ENCODE measurements around the gene TET1.
"Not testable (repeated sequence)": the region's sequence is repeated elsewhere in the genome, so short reads cannot be mapped to it uniquely, and the experiment has no call there.

Gene TET1
- total RNA-seq: 0.91 to 21.3 (median 8.6) reads per million in 9 experiments

- Mint-ChIP-seq H3K4me3 (peak within 1 kb of the TSS; percentile 78 to 80), H3K4me1 (ENCODE audit: low read depth in 2 of 2) (peaks cover 11 to 12% of the 10 kb centered on the region in 2 donors), H3K36me3 (ENCODE audit: insufficient read depth) (no peaks in the 10 kb centered on the region), H3K9me3 (no peaks in the 10 kb centered on the region), H3K27me3 (peaks cover 65 to 81% of the 10 kb centered on the region in 2 donors), H3K27ac (no peak within 1 kb of the TSS)
- peak; percentile 2 to 13 (median 5) for DNase-seq
- peak; percentile 40 for ATAC-seq (replicated peaks)
Measured at GRCh38 chr10:68560186-68560942, at the start of gene TET1. TET1 (plus strand) TSS chr10:68560337; CDS start chr10:68572339, 12,002 bp downstream.

- not testable (repeated sequence) for H3K4me1 Mint-ChIP-seq (ENCODE audit: low read depth in 2 of 2); H3K27ac Mint-ChIP-seq; DNase-seq; H3K9me3 Mint-ChIP-seq; H3K4me3 Mint-ChIP-seq; ATAC-seq (replicated peaks); H3K27me3 Mint-ChIP-seq
- H3K36me3 Mint-ChIP-seq (ENCODE audit: insufficient read depth): peaks cover 50% of the 10 kb centered on the region
Measured at GRCh38 chr10:68516216-68516615, 43.9 kb upstream of the TET1 start.

GRCh38 chr10:68516766-68517165 lies 43.4 kb upstream of the TET1 start:
- Mint-ChIP-seq H3K27me3 (no peaks in the 10 kb centered on the region), H3K36me3 (ENCODE audit: insufficient read depth) (peaks cover 51% of the 10 kb centered on the region), H3K4me3 (no peak overlapping the region), H3K9me3 (no peaks in the 10 kb centered on the region), H3K4me1 (ENCODE audit: low read depth in 2 of 2) (peaks cover 0 to 4% of the 10 kb centered on the region in 2 donors), H3K27ac (no peak overlapping the region)
- DNase-seq (no peak), ATAC-seq (replicated peaks) (no peak)

GRCh38 chr10:68517188-68517587 lies 42.9 kb upstream of the TET1 start:
- peaks cover 55% of the 10 kb centered on the region for H3K36me3 Mint-ChIP-seq (ENCODE audit: insufficient read depth)
- H3K9me3 Mint-ChIP-seq: no peaks in the 10 kb centered on the region
- peak overlapping the region in 1 of 2 donors; percentile 55 for H3K27ac Mint-ChIP-seq
- no peak overlapping the region for H3K4me3 Mint-ChIP-seq
- peaks cover 0 to 4% of the 10 kb centered on the region in 2 donors for H3K4me1 Mint-ChIP-seq (ENCODE audit: low read depth in 2 of 2)
- no peak for DNase-seq
- no peak for ATAC-seq (replicated peaks)
- H3K27me3 Mint-ChIP-seq: no peaks in the 10 kb centered on the region

- H3K27ac Mint-ChIP-seq; DNase-seq; H3K27me3 Mint-ChIP-seq; H3K4me3 Mint-ChIP-seq; H3K4me1 Mint-ChIP-seq (ENCODE audit: low read depth in 2 of 2); ATAC-seq (replicated peaks); H3K9me3 Mint-ChIP-seq: not testable (repeated sequence)
- H3K36me3 Mint-ChIP-seq (ENCODE audit: insufficient read depth): peaks cover 57% of the 10 kb centered on the region
Measured at GRCh38 chr10:68518609-68519008, 41.5 kb upstream of the TET1 start.

- H3K36me3 Mint-ChIP-seq (ENCODE audit: insufficient read depth): peaks cover 29% of the 10 kb centered on the region
- not testable (repeated sequence) for H3K4me3 Mint-ChIP-seq; H3K27me3 Mint-ChIP-seq; H3K27ac Mint-ChIP-seq; H3K9me3 Mint-ChIP-seq; DNase-seq; ATAC-seq (replicated peaks); H3K4me1 Mint-ChIP-seq (ENCODE audit: low read depth in 2 of 2)
Measured at GRCh38 chr10:68525490-68526038, 34.6 kb upstream of the TET1 start.

GRCh38 chr10:68526634-68527307 lies 33.4 kb upstream of the TET1 start:
- peaks cover 21% of the 10 kb centered on the region for H3K36me3 Mint-ChIP-seq (ENCODE audit: insufficient read depth)
- no peak for ATAC-seq (replicated peaks)

GRCh38 chr10:68536973-68537372 lies 23.2 kb upstream of the TET1 start:
- Mint-ChIP-seq H3K27ac (no peak overlapping the region), H3K36me3 (ENCODE audit: insufficient read depth) (no peaks in the 10 kb centered on the region), H3K4me1 (ENCODE audit: low read depth in 2 of 2) (no peaks in the 10 kb centered on the region), H3K9me3 (no peaks in the 10 kb centered on the region), H3K4me3 (no peak overlapping the region), H3K27me3 (no peaks in the 10 kb centered on the region)
- DNase-seq (no peak), ATAC-seq (replicated peaks) (no peak)

More at GRCh38 chr10:68526634-68527307, 33.4 kb upstream of the TET1 start:
- Mint-ChIP-seq H3K4me1 (ENCODE audit: low read depth in 2 of 2) (peaks cover 7% of the 10 kb centered on the region in 2 donors), H3K27ac (peak overlapping the region; percentile 93 to 94), H3K4me3 (peak overlapping the region; percentile 84 to 86), H3K9me3 (no peaks in the 10 kb centered on the region), H3K27me3 (no peaks in the 10 kb centered on the region)
- no peak for DNase-seq

GRCh38 chr10:68537796-68538195 lies 22.3 kb upstream of the TET1 start:
- no peak for DNase-seq
- no peak for ATAC-seq (replicated peaks)
- no peaks in the 10 kb centered on the region for H3K27me3 Mint-ChIP-seq
- no peaks in the 10 kb centered on the region for H3K9me3 Mint-ChIP-seq
- H3K36me3 Mint-ChIP-seq (ENCODE audit: insufficient read depth): no peaks in the 10 kb centered on the region
- no peaks in the 10 kb centered on the region for H3K4me1 Mint-ChIP-seq (ENCODE audit: low read depth in 2 of 2)
- H3K4me3 Mint-ChIP-seq: no peak overlapping the region
- H3K27ac Mint-ChIP-seq: no peak overlapping the region

- no peaks in the 10 kb centered on the region for H3K4me1 Mint-ChIP-seq (ENCODE audit: low read depth in 2 of 2)
- no peaks in the 10 kb centered on the region for H3K36me3 Mint-ChIP-seq (ENCODE audit: insufficient read depth)
- no peaks in the 10 kb centered on the region for H3K9me3 Mint-ChIP-seq
- no peak overlapping the region for H3K27ac Mint-ChIP-seq
- ATAC-seq (replicated peaks) (no peak), DNase-seq (no peak)
- H3K27me3 Mint-ChIP-seq: no peaks in the 10 kb centered on the region
- H3K4me3 Mint-ChIP-seq: no peak overlapping the region
Measured at GRCh38 chr10:68543004-68543918, 16.9 kb upstream of the TET1 start.

- H3K36me3 Mint-ChIP-seq (ENCODE audit: insufficient read depth): no peaks in the 10 kb centered on the region
- H3K27ac Mint-ChIP-seq: no peak overlapping the region
- ATAC-seq (replicated peaks) (peak; percentile 83), DNase-seq (peak; percentile 36 to 47 (median 43))
- no peaks in the 10 kb centered on the region for H3K9me3 Mint-ChIP-seq
- no peaks in the 10 kb centered on the region for H3K4me1 Mint-ChIP-seq (ENCODE audit: low read depth in 2 of 2)
- H3K27me3 Mint-ChIP-seq: no peaks in the 10 kb centered on the region
- H3K4me3 Mint-ChIP-seq: no peak overlapping the region
Measured at GRCh38 chr10:68550747-68551411, 9.3 kb upstream of the TET1 start.

GRCh38 chr10:68553138-68553537 lies 7.0 kb upstream of the TET1 start:
- ATAC-seq (replicated peaks): no peak
- H3K27me3 Mint-ChIP-seq: peaks cover 9 to 21% of the 10 kb centered on the region in 2 donors
- no peak for DNase-seq
- H3K9me3 Mint-ChIP-seq: no peaks in the 10 kb centered on the region
- H3K27ac Mint-ChIP-seq: no peak overlapping the region
- no peaks in the 10 kb centered on the region for H3K4me1 Mint-ChIP-seq (ENCODE audit: low read depth in 2 of 2)
- no peak overlapping the region for H3K4me3 Mint-ChIP-seq
- no peaks in the 10 kb centered on the region for H3K36me3 Mint-ChIP-seq (ENCODE audit: insufficient read depth)

All from effector memory CD8-positive, alpha-beta T cell (primary cell).